Measurements from ENCODE around the gene DNAJC5G. TPM values are rescaled to one million over a fixed set of nuclear protein-coding genes. Genes with fewer than 3 reads are reported as not detected.

Gene DNAJC5G
- total RNA-seq, 1 donor from 2014 or later, result not detected

DNA sequence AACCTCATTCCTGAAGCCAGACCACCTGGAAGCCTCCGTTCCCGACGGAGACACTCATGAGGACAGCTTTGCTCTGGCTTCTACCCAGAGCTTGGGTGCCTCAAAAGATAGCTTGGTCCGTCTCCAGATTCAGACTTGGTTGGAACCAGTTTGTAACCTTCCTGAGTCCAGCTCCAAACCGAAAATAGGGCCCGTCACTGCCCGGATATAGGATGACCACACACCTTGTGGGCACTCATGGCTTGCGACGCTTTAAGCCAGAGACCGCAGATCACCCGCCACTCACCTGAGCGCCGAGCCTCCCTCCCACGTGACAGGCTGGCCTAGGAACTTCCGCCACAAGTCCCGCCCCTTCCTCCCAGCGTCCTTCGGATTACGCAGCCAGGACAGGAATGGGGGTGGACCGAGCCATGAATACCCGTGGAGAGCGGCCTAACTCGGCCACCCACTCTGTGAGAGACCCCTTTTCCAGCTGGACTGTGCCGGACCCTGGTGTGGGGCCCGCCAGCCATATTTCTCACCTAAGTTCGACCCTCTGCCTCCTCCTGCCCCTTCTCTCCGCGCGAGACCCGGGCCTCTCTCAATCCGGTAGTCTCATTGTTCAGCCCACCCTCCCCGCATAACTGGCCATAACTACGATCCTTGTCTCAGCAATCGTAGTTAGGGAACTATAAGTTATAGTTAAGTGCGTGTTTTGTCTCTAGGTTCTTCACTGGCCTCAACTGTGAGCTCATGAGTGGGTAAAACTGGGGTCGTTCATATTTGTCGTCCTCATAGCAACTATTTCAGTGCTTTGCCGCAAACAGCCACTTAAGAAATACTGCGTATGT lies 47.7 kb downstream of the DNAJC5G start, which contains the start of gene MPV17:
MPV17 (minus strand) TSS at position 332 of the 830 bp plus-strand sequence. CDS start 580 bp downstream, outside the sequence.
- no peak for FAIRE-seq
- peaks cover 4% of the 10 kb centered on the region for H4K20me1 ChIP-seq (ENCODE audit: insufficient read depth, low read length)
- H3K4me1 ChIP-seq (ENCODE audit: insufficient read depth, low read length), result peaks cover 26% of the 10 kb centered on the region
- peaks cover 16% of the 10 kb centered on the region for H3K79me2 ChIP-seq (ENCODE audit: insufficient read depth, low read length)
- peak within 1 kb of the TSS; percentile 99 for H3K9ac ChIP-seq (ENCODE audit: low read length)
- peak within 1 kb of the TSS; percentile 97 for H3K4me2 ChIP-seq (ENCODE audit: low read length)
- H3K9me3 Mint-ChIP-seq (ENCODE audit: unreplicated experiment), result no peaks in the 10 kb centered on the region
- peak within 1 kb of the TSS; percentile 96 for H3K27ac ChIP-seq (ENCODE audit: low read depth, low read length)
- peak within 1 kb of the TSS; percentile 94 for H3K4me3 ChIP-seq (ENCODE audit: insufficient read depth, low read depth, low read length)
- H3K9me3 ChIP-seq (ENCODE audit: insufficient read depth, low read depth, low read length), result no peaks in the 10 kb centered on the region
- H2AFZ ChIP-seq (ENCODE audit: low read depth, low read length), result peak within 1 kb of the TSS; percentile 76
- H3K27ac Mint-ChIP-seq (ENCODE audit: unreplicated experiment), result peak within 1 kb of the TSS; percentile 98
- peaks cover 16% of the 10 kb centered on the region for H3K4me1 Mint-ChIP-seq (ENCODE audit: low read depth, unreplicated experiment)
- peaks cover 12% of the 10 kb centered on the region for H3K36me3 Mint-ChIP-seq (ENCODE audit: low read depth, unreplicated experiment)
- H3K4me3 Mint-ChIP-seq (ENCODE audit: unreplicated experiment), result peak within 1 kb of the TSS; percentile 92
- no peak for TF ChIP-seq EZH2 (IDR thresholded peaks at IDR 0.05; ENCODE audit: insufficient read depth, low read length)
- TF ChIP-seq, protein P1, sequence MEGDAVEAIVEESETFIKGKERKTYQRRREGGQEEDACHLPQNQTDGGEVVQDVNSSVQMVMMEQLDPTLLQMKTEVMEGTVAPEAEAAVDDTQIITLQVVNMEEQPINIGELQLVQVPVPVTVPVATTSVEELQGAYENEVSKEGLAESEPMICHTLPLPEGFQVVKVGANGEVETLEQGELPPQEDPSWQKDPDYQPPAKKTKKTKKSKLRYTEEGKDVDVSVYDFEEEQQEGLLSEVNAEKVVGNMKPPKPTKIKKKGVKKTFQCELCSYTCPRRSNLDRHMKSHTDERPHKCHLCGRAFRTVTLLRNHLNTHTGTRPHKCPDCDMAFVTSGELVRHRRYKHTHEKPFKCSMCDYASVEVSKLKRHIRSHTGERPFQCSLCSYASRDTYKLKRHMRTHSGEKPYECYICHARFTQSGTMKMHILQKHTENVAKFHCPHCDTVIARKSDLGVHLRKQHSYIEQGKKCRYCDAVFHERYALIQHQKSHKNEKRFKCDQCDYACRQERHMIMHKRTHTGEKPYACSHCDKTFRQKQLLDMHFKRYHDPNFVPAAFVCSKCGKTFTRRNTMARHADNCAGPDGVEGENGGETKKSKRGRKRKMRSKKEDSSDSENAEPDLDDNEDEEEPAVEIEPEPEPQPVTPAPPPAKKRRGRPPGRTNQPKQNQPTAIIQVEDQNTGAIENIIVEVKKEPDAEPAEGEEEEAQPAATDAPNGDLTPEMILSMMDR (IDR thresholded peaks at IDR 0.05; ENCODE audit: insufficient read depth, low read depth, low read length), result no peak
- H3K27me3 ChIP-seq (ENCODE audit: insufficient read depth, low read length), result no peaks in the 10 kb centered on the region
- H3K27me3 Mint-ChIP-seq (ENCODE audit: low read depth, unreplicated experiment), result no peaks in the 10 kb centered on the region
- peak; percentile 88 for DNase-seq (ENCODE audit: low read depth)
- peaks cover 12% of the 10 kb centered on the region for H3K36me3 ChIP-seq (ENCODE audit: insufficient read depth, low read length)

DNA sequence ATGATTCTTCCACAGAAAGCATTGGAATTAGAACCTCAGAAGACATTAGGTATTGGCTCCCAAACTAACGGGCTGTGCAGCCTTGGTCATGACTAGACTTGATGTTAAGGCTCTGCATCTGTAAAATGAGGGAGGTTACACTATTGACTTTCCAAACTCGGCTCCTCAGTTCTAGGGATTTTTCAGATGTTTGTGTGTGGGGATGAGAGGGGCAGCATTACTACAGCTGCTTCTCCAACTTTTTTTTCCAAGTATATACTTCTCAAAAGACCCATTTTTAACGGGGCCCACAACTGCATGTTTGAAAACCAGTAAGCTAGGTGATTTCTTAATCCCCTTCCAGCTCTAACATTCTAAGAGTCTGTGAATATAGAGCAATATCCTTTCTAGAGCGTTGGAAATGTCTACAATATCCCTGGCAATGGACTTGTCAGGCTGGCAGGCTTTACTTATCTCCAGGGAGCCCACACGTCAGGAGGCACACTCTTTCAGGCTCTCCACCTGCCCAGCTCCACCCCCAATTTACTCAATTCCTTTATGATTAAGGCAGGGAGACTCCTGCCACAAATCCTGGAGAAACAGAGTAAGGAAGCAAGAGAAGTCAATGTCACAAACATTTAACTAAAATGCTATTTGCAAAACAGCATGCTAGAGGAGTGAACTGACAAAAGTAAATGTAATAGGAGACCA lies 48.5 kb downstream of the DNAJC5G start:
- H3K36me3 Mint-ChIP-seq (ENCODE audit: low read depth, unreplicated experiment), result peaks cover 18% of the 10 kb centered on the region
- peak overlapping the region; percentile 76 for H2AFZ ChIP-seq (ENCODE audit: low read depth, low read length)
- H3K4me2 ChIP-seq (ENCODE audit: low read length), result peak overlapping the region; percentile 97
- H3K9me3 ChIP-seq (ENCODE audit: insufficient read depth, low read depth, low read length), result no peaks in the 10 kb centered on the region
- H3K27ac Mint-ChIP-seq (ENCODE audit: unreplicated experiment), result peak overlapping the region; percentile 98
- H3K36me3 ChIP-seq (ENCODE audit: insufficient read depth, low read length), result peaks cover 19% of the 10 kb centered on the region
- H3K27ac ChIP-seq (ENCODE audit: low read depth, low read length), result peak overlapping the region; percentile 96
- peaks cover 26% of the 10 kb centered on the region for H3K4me1 ChIP-seq (ENCODE audit: insufficient read depth, low read length)
- H3K79me2 ChIP-seq (ENCODE audit: insufficient read depth, low read length), result peaks cover 16% of the 10 kb centered on the region
- no peaks in the 10 kb centered on the region for H3K27me3 ChIP-seq (ENCODE audit: insufficient read depth, low read length)
- H3K27me3 Mint-ChIP-seq (ENCODE audit: low read depth, unreplicated experiment), result no peaks in the 10 kb centered on the region
- FAIRE-seq (no peak), DNase-seq (ENCODE audit: low read depth) (no peak)
- peaks cover 16% of the 10 kb centered on the region for H3K4me1 Mint-ChIP-seq (ENCODE audit: low read depth, unreplicated experiment)
- H3K4me3 Mint-ChIP-seq (ENCODE audit: unreplicated experiment), result peak overlapping the region; percentile 92
- peak overlapping the region; percentile 99 for H3K9ac ChIP-seq (ENCODE audit: low read length)
- H3K9me3 Mint-ChIP-seq (ENCODE audit: unreplicated experiment), result no peaks in the 10 kb centered on the region
- H4K20me1 ChIP-seq (ENCODE audit: insufficient read depth, low read length), result peaks cover 4% of the 10 kb centered on the region
- peak overlapping the region; percentile 94 for H3K4me3 ChIP-seq (ENCODE audit: insufficient read depth, low read depth, low read length)
- TF ChIP-seq, protein P1 (IDR thresholded peaks at IDR 0.05; ENCODE audit: insufficient read depth, low read depth, low read length), result no peak
- no peak for TF ChIP-seq EZH2 (IDR thresholded peaks at IDR 0.05; ENCODE audit: insufficient read depth, low read length)

Measured in astrocyte (in vitro differentiated cells and primary cell).